Skeletal muscle tissue (tissue), 4 donors: ENCODE data around the gene GGNBP2. TPM values are rescaled to one million over a fixed set of nuclear protein-coding genes. Genes with fewer than 3 reads are reported as not detected.

ENCODE experiments used
- H3K27ac ChIP-seq: one replicate; pipeline ENCODE4 v1.7.0; 2013; ENCODE audit warnings: mild to moderate bottlenecking, low read depth, low read length, inconsistent platforms
- H3K27me3 ChIP-seq, 3 donors: one replicate each; pipeline ENCODE4 v1.7.0; 2013; ENCODE audit warnings: low read length in 3 of 3; ENCODE audit not compliant: control insufficient read depth in 3 of 3, insufficient read depth in 3 of 3
- H3K36me3 ChIP-seq, 3 donors: one replicate each; pipeline ENCODE4 v1.7.0; 2013; ENCODE audit warnings: low read length in 3 of 3; ENCODE audit not compliant: control insufficient read depth in 3 of 3, insufficient read depth in 3 of 3
- H3K4me1 ChIP-seq, 3 donors: one replicate each; pipeline ENCODE4 v1.7.0; 2013; ENCODE audit warnings: low read length in 3 of 3, mild to moderate bottlenecking in 3 of 3; ENCODE audit not compliant: control insufficient read depth in 3 of 3, insufficient read depth in 3 of 3
- H3K4me3 ChIP-seq, 3 donors: one replicate each; pipeline ENCODE4 v1.7.0; 2013; ENCODE audit warnings: low read length in 3 of 3
- H3K9ac ChIP-seq, 3 donors: one replicate each; pipeline ENCODE4 v1.7.0; 2013; ENCODE audit warnings: low read length in 3 of 3, mild to moderate bottlenecking in 3 of 3, moderate library complexity in 2 of 3, low read depth in 1 of 3
- H3K9me3 ChIP-seq, 3 donors: one replicate each; pipeline ENCODE4 v1.7.0; 2013; ENCODE audit warnings: low read length in 3 of 3; ENCODE audit not compliant: control insufficient read depth in 3 of 3
- total RNA-seq: library from RNA; depleted of rRNA; stranded (reverse); fragments of >200 nt; gene quantifications from one replicate; pipeline ENCODE4 v1.2.3, GENCODE V29; 2014
- donor health status: Osteomylitis.

Gene GGNBP2
- total RNA-seq, 1 donor from 2014 or later: 44.9 TPM

DNA sequence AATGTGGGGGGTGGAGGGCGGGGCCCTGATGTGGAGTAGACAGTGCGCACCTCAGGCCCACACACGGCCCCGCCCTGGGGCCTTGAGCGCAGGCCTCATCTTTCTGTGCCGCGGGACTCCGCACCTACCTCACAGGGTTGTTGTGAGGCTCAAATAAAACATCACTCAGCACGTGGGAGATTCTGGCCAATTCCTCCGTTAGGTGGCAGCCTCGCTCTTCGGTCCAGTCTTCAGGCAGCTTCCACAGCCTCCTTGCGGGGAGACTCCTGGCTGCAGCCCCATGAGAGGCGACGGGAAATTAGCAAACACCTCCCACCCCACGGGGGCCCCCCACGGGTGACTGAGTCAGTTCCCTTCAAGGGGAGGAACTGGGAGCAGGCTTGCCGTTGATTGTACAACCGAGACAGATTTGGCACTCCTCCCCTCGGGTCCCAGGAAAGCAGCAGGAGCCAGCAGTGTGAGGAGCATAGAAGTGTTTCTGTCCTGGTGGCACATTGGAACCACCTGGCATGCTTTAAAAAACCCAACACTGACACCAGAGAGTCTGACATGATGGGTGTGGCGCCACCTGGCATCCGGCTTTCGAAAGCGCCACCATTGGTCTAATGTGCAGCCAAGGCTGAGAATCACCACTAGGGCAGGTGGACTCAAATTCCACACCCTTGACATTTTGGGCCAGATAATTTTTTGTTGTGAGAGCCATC, 64.2 kb downstream of the GGNBP2 start:
- peaks cover 0 to 4% (median 0%) of the 10 kb centered on the region in 3 donors for H3K36me3 ChIP-seq
- peaks cover 3 to 6% (median 4%) of the 10 kb centered on the region in 3 donors for H3K27me3 ChIP-seq
- peaks cover 6 to 16% (median 8%) of the 10 kb centered on the region in 3 donors for H3K4me1 ChIP-seq
- no peaks in the 10 kb centered on the region for H3K9me3 ChIP-seq
- peak overlapping the region in 1 of 3 donors; percentile 49 for H3K4me3 ChIP-seq
- peak overlapping the region in 1 of 3 donors; percentile 16 for H3K9ac ChIP-seq
- no peak overlapping the region for H3K27ac ChIP-seq

- peaks cover 3 to 9% (median 4%) of the 10 kb centered on the region in 3 donors for H3K27me3 ChIP-seq
- peaks cover 10 to 16% (median 13%) of the 10 kb centered on the region in 3 donors for H3K4me1 ChIP-seq
- no peaks in the 10 kb centered on the region for H3K9me3 ChIP-seq
- peaks cover 0 to 4% (median 0%) of the 10 kb centered on the region in 3 donors for H3K36me3 ChIP-seq
- H3K27ac ChIP-seq: no peak overlapping the region
- no peak overlapping the region for H3K4me3 ChIP-seq
- no peak overlapping the region for H3K9ac ChIP-seq
Measured at GRCh38 chr17:36609498-36609862, 64.8 kb downstream of the GGNBP2 start.

GRCh38 chr17:36610474-36610873, 65.8 kb downstream of the GGNBP2 start:
- Histone ChIP-seq H3K4me3 (no peak overlapping the region), H3K27ac (no peak overlapping the region), H3K36me3 (peaks cover 0 to 4% (median 0%) of the 10 kb centered on the region in 3 donors), H3K9ac (no peak overlapping the region), H3K9me3 (no peaks in the 10 kb centered on the region), H3K27me3 (peaks cover 3 to 9% (median 4%) of the 10 kb centered on the region in 3 donors), H3K4me1 (peaks cover 15 to 25% (median 17%) of the 10 kb centered on the region in 3 donors)

DNA sequence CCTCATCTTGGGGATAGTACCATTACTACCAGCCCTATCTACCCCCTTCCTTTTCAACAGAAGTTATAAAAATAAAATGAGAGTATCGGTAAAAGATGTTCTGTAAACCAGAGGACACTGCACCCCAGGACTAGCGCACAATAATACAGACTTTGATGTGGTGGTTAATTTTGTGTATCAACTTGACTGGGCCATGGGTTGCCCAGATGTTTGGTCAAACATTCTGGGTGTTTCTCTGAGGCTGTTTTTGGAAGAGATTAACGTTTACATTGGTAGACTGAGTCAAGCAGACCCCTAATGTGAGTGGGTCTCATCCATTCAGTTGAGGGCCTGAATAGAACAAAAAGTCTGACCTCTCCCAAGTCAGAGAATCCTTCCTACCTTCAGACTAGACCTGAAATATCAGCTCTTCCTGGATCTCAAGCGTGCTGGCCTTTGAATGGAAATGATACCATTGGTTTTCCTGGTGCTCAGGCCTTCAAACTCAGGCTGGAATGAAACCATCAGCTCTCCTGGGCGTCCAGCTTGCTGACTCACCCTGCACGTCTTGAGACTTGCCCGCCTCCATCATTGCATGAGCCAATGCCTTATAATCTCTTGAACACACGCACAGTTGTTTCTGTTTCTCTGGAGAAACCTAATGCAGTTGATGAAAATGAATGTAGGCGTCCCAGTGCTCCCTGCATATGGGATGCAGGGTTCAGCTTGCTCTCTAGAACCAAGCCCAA, 66.8 kb downstream of the GGNBP2 start:
- H3K27ac ChIP-seq: no peak overlapping the region
- H3K4me1 ChIP-seq: peaks cover 15 to 25% (median 17%) of the 10 kb centered on the region in 3 donors

DNA sequence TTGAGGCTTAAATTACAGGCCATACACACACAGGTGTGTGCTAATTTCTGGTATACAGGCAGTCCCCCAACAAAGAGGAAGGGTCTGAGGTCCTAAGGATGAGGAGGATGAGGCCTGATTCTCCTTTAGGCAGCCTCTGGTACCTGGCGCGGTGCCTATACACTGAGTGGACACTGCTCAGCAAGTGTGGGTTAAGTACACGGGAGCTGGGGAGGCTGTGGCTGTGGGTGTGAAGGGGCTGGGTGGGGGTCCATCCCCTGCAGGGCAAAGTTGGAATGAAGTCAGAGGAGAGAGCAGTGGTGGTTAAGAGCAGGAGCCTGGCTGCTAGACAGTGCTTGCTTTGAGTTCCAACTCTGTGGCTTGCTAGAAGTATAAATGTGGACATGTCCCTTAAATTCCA, 67.6 kb downstream of the GGNBP2 start:
- H3K4me3 ChIP-seq: no peak overlapping the region
- H3K4me1 ChIP-seq: peaks cover 15 to 25% (median 17%) of the 10 kb centered on the region in 3 donors
- H3K9ac ChIP-seq: no peak overlapping the region
- H3K9me3 ChIP-seq: no peaks in the 10 kb centered on the region
- no peak overlapping the region for H3K27ac ChIP-seq
- H3K27me3 ChIP-seq: peaks cover 3 to 9% (median 4%) of the 10 kb centered on the region in 3 donors
- H3K36me3 ChIP-seq: peaks cover 0 to 4% (median 0%) of the 10 kb centered on the region in 3 donors

More for the DNA sequence above, 66.8 kb downstream of the GGNBP2 start:
- Histone ChIP-seq H3K36me3 (peaks cover 0 to 4% (median 0%) of the 10 kb centered on the region in 3 donors), H3K9me3 (no peaks in the 10 kb centered on the region), H3K9ac (no peak overlapping the region), H3K27me3 (peaks cover 3 to 9% (median 4%) of the 10 kb centered on the region in 3 donors), H3K4me3 (no peak overlapping the region)

- no peaks in the 10 kb centered on the region for H3K9me3 ChIP-seq
- peaks cover 0 to under 1% (median 0%) of the 10 kb centered on the region in 3 donors for H3K36me3 ChIP-seq
- H3K27ac ChIP-seq: no peak overlapping the region
- H3K4me1 ChIP-seq: peaks cover 15 to 25% (median 17%) of the 10 kb centered on the region in 3 donors
- H3K27me3 ChIP-seq: peaks cover 4 to 12% (median 8%) of the 10 kb centered on the region in 3 donors
- H3K9ac ChIP-seq: peak overlapping the region in 1 of 3 donors; percentile 7
- H3K4me3 ChIP-seq: no peak overlapping the region
Measured at GRCh38 chr17:36613155-36613554, 68.4 kb downstream of the GGNBP2 start.

- Histone ChIP-seq H3K27me3 (peaks cover 4 to 12% (median 8%) of the 10 kb centered on the region in 3 donors), H3K36me3 (no peaks in the 10 kb centered on the region), H3K4me3 (no peak overlapping the region)
Measured at GRCh38 chr17:36614081-36614480, 69.4 kb downstream of the GGNBP2 start.

DNA sequence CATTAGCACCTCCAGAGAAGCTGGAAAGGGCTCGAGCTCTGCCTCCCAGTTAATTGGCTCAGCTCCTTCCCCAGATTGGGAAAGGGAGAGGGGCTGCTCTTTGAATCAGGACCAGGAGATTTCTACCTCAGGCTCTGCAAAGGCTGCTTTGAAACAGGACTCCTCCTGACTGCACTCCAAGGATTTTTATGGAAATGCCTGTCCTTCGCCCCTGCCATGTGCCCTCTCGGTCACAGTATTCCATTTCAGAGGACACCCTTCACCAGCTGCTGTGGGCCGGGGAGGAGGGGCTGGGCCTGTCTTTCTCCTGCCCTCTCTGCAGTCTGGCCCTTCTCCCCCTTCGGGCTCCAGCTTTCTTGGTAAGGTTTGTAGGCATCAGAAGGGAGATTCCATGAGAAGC, 70.2 kb downstream of the GGNBP2 start:
- peak overlapping the region in 1 of 3 donors; percentile 54 for H3K9ac ChIP-seq
- H3K27ac ChIP-seq: no peak overlapping the region
- no peaks in the 10 kb centered on the region for H3K9me3 ChIP-seq
- H3K27me3 ChIP-seq: peaks cover 4 to 12% (median 8%) of the 10 kb centered on the region in 3 donors
- H3K36me3 ChIP-seq: no peaks in the 10 kb centered on the region
- H3K4me3 ChIP-seq: peak overlapping the region in 1 of 3 donors; percentile 22
- H3K4me1 ChIP-seq: peaks cover 11 to 15% (median 11%) of the 10 kb centered on the region in 3 donors

More at GRCh38 chr17:36614081-36614480, 69.4 kb downstream of the GGNBP2 start:
- Histone ChIP-seq H3K9ac (no peak overlapping the region), H3K4me1 (peaks cover 12 to 18% (median 14%) of the 10 kb centered on the region in 3 donors), H3K9me3 (no peaks in the 10 kb centered on the region), H3K27ac (no peak overlapping the region)

- H3K27me3 ChIP-seq: peaks cover 4 to 15% (median 8%) of the 10 kb centered on the region in 3 donors
- no peak overlapping the region for H3K4me3 ChIP-seq
Measured at GRCh38 chr17:36616061-36617029, 71.6 kb downstream of the GGNBP2 start.

More at GRCh38 chr17:36616061-36617029, 71.6 kb downstream of the GGNBP2 start:
- H3K27ac ChIP-seq: no peak overlapping the region
- no peak overlapping the region for H3K9ac ChIP-seq
- no peaks in the 10 kb centered on the region for H3K9me3 ChIP-seq
- peaks cover 8 to 15% (median 11%) of the 10 kb centered on the region in 3 donors for H3K4me1 ChIP-seq
- no peaks in the 10 kb centered on the region for H3K36me3 ChIP-seq
